ENCODE measurements around the gene ACTA1.

- TF ChIP-seq TCF7L2 (IDR thresholded peaks at IDR 0.05; ENCODE audit: low read depth, low read length) = no peak
- no peak for TF ChIP-seq CTCF (IDR thresholded peaks at IDR 0.05)
- no peak for TF ChIP-seq REST (IDR thresholded peaks at IDR 0.05; ENCODE audit: insufficient read depth in 1 of 2, low read depth in 2 of 2, low read length in 1 of 2)
- TF ChIP-seq POLR2AphosphoS5 (IDR thresholded peaks at IDR 0.05; ENCODE audit: low read depth, low read length) = no peak
- TF ChIP-seq SIN3A (IDR thresholded peaks at IDR 0.05; ENCODE audit: borderline replicate concordance, insufficient read depth, low read depth, low read length) = no peak
Measured at GRCh38 chr1:229420224-229420623, 13.7 kb downstream of the ACTA1 start.
